Stomach smooth muscle (tissue), 2 donors: ENCODE results near the gene MMD.
"Not testable (repeated sequence)": the region's sequence is repeated elsewhere in the genome, so short reads cannot be mapped to it uniquely, and the experiment has no call there.

Source experiments
- H3K27ac ChIP-seq: one replicate; pipeline ENCODE4 v1.7.0; 2013; ENCODE audit warnings: mild to moderate bottlenecking, low read length, inconsistent platforms
- H3K27me3 ChIP-seq, 2 donors: one replicate each; pipeline ENCODE4 v1.7.0; 2013; ENCODE audit warnings: low read length in 2 of 2; ENCODE audit not compliant: insufficient read depth in 2 of 2, control insufficient read depth in 1 of 2
- H3K36me3 ChIP-seq, 2 donors: one replicate each; pipeline ENCODE4 v1.7.0; 2013; ENCODE audit warnings: low read length in 2 of 2; ENCODE audit not compliant: control insufficient read depth in 2 of 2, insufficient read depth in 2 of 2
- H3K4me1 ChIP-seq: one replicate; pipeline ENCODE4 v1.7.0; 2013; ENCODE audit warnings: low read length; ENCODE audit not compliant: control insufficient read depth, insufficient read depth
- H3K4me3 ChIP-seq, 2 donors: one replicate each; pipeline ENCODE4 v1.7.0; 2013; ENCODE audit warnings: low read length in 2 of 2
- H3K9ac ChIP-seq, 2 donors: one replicate each; pipeline ENCODE4 v1.7.0; 2013; ENCODE audit warnings: low read length in 2 of 2, mild to moderate bottlenecking in 1 of 2
- H3K9me3 ChIP-seq, 2 donors: one replicate each; pipeline ENCODE4 v1.7.0; 2013; ENCODE audit warnings: low read length in 2 of 2; ENCODE audit not compliant: control insufficient read depth in 2 of 2
- donor health status: healthy.
- donor health status: Pancreatic carcinoma.

MMD gene, protein sequence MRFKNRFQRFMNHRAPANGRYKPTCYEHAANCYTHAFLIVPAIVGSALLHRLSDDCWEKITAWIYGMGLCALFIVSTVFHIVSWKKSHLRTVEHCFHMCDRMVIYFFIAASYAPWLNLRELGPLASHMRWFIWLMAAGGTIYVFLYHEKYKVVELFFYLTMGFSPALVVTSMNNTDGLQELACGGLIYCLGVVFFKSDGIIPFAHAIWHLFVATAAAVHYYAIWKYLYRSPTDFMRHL

GRCh38 chr17:55421179-55421934 lies at the start of gene MMD:
Gene MMD, minus strand, starts transcription at chr17:55421835. Its CDS starts 140 bp downstream, at chr17:55421695.
- Histone ChIP-seq H3K4me3 (peak within 1 kb of the TSS; percentile 75 to 98), H3K4me1 (peaks cover 4% of the 10 kb centered on the region), H3K36me3 (no peaks in the 10 kb centered on the region), H3K9me3 (no peaks in the 10 kb centered on the region), H3K9ac (peak within 1 kb of the TSS; percentile 89 to 96), H3K27ac (peak within 1 kb of the TSS; percentile 93), H3K27me3 (no peaks in the 10 kb centered on the region)

DNA sequence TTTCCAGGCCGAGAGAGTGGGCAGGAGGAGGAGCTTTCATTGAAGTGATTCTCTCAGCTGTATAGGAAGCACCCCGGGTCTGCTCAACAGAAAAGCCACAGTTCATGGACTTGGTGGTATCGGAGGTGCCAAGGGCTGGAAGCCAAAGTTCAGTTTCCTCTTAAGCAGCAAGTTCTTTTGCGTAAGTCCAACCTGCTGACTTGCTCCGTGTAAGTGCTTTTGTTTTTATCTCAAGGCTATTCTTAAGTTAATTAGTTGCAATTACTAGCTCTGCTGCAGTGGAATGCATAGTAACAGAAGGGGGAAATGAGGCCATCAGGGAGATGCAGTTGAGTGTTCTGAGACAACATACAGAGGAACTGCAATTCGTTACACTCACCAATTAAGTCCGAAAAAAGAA lies 45.0 kb upstream of the MMD start:
- Histone ChIP-seq H3K9ac (no peak overlapping the region), H3K4me1 (peaks cover 2% of the 10 kb centered on the region), H3K4me3 (no peak overlapping the region), H3K27me3 (no peaks in the 10 kb centered on the region), H3K27ac (no peak overlapping the region), H3K36me3 (no peaks in the 10 kb centered on the region), H3K9me3 (no peaks in the 10 kb centered on the region)

DNA sequence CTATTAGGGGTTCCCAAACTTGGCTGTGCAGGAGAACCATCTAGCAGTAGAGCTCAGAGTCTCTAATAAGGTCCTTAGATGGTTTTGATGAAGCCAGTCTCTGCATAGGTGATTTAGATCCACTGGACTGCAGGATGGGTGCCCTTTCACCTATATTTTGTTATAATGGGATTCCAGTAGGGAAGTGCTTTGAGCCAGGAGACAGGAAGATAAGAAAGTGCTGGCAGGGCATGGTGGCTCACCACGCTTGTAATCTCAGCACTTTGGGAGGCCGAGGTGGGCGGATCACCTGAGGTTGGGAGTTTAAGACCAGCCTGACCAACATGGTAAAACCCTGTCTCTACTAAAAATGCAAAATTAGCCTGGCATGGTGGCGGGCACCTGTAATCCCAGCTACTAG lies 44.1 kb upstream of the MMD start:
- H3K4me1 ChIP-seq, H3K9me3 ChIP-seq, H3K36me3 ChIP-seq, H3K4me3 ChIP-seq, H3K27me3 ChIP-seq, H3K9ac ChIP-seq, H3K27ac ChIP-seq: not testable (repeated sequence)

DNA sequence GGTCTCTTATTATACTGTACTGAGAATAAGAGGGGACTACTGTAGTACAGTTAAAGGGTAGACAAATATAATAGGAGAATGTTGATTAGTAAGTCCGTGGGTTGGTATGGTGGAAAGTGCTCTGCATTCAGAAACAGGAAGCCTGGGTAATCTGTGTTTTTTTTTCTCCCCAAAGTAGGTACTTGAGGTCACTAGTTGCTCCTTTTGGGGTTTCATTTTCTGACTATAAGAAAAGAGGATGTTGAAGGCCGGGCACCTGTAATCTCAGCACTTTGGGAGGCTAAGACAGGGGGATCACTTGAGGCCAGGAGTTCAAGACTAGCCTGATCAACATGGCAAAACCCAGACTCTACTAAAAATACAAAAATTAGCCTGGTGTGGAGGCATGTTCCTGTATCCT lies 42.0 kb upstream of the MMD start:
- no peak overlapping the region for H3K9ac ChIP-seq
- peaks cover 2% of the 10 kb centered on the region for H3K4me1 ChIP-seq
- no peaks in the 10 kb centered on the region for H3K36me3 ChIP-seq
- H3K27ac ChIP-seq, result no peak overlapping the region
- no peaks in the 10 kb centered on the region for H3K9me3 ChIP-seq
- no peaks in the 10 kb centered on the region for H3K27me3 ChIP-seq
- no peak overlapping the region for H3K4me3 ChIP-seq

- Histone ChIP-seq H3K9me3 (no peaks in the 10 kb centered on the region), H3K9ac (no peak overlapping the region), H3K36me3 (no peaks in the 10 kb centered on the region), H3K27me3 (no peaks in the 10 kb centered on the region), H3K27ac (no peak overlapping the region), H3K4me3 (no peak overlapping the region), H3K4me1 (peaks cover 2% of the 10 kb centered on the region)
Measured at GRCh38 chr17:55462711-55463110, 41.1 kb upstream of the MMD start.

GRCh38 chr17:55462234-55462633 lies 40.6 kb upstream of the MMD start:
- Histone ChIP-seq H3K9ac (no peak overlapping the region), H3K4me1 (peaks cover 2% of the 10 kb centered on the region), H3K27ac (no peak overlapping the region)

GRCh38 chr17:55458978-55459377 lies 37.3 kb upstream of the MMD start:
- Histone ChIP-seq H3K4me1 (peaks cover 3% of the 10 kb centered on the region), H3K27ac (no peak overlapping the region), H3K27me3 (no peaks in the 10 kb centered on the region), H3K9ac (no peak overlapping the region), H3K4me3 (no peak overlapping the region), H3K9me3 (no peaks in the 10 kb centered on the region), H3K36me3 (no peaks in the 10 kb centered on the region)

More at GRCh38 chr17:55462234-55462633, 40.6 kb upstream of the MMD start:
- no peaks in the 10 kb centered on the region for H3K9me3 ChIP-seq
- no peak overlapping the region for H3K4me3 ChIP-seq
- H3K27me3 ChIP-seq, result no peaks in the 10 kb centered on the region
- H3K36me3 ChIP-seq, result no peaks in the 10 kb centered on the region

DNA sequence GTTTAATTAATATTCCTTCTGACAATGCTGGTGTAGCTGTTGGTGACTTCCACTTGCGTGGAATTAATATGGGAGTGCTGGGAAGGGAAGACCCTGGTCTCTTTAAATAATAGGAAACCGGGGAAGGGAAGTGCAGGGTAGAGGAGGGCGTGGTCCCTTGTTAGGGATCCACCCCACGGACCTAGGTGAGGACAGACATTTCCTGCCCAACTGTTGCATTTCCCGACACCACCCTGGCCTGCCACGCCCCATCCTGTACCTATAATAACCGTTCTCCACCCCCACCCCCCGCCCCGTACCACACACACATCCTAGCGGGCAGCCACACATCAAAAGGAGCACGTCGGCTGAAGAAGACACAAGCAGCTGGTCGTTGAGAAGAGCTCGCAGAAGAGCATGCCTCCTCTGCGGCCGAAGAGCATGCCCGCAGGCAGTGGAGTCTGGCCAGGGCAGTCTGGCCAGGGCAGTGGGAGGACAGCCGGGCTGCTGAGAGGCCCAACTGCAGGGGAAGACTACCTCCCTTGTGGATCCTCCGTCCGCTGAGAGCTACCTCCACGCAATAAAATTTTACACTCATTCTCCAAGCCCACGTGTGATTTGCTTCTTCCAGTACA lies 36.8 kb upstream of the MMD start:
- Histone ChIP-seq H3K9ac (no peak overlapping the region), H3K36me3 (no peaks in the 10 kb centered on the region), H3K27ac (no peak overlapping the region), H3K9me3 (no peaks in the 10 kb centered on the region), H3K27me3 (no peaks in the 10 kb centered on the region), H3K4me3 (no peak overlapping the region), H3K4me1 (peaks cover 3% of the 10 kb centered on the region)

DNA sequence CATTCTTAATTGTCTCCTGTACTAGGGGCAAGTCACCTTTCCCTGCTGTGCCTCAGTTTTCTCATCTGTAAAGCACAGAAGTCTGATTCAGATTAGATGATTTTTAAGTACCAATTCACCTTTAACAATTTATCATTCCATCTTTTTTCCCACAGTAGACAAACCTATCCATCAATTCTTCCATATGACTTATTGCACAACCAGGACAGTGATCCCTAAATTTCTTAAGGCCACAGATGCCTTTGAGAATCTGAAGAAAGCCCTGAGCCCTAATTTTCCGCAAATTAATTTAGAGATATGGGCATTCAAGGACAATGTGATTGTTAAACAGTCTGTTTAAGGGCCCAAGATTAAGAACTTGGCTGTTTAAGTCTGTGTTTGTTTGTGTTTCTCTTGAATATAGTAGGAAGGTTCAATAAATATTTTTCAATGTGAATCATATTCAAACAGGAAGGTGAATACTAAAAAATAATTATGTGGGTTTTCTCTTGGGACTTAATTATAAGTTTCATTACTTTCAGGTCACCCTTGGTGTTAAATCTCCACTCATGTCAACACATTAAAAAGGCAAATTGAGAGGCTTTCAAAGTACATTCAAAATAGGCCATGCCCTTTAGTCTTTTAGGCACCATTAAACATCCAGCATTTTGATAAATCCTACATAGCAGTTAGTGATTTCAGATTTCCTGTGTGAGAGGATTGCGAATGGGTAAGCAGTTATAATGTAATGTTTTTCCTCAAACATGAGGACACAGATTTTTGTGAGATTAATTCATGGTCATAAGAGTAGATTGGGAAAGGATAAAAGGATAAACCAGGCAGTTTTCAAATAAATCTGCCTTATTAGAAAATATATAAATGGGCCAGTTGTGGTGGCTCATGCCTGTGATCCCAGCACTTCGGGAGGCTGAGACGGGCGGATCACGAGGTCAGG lies 34.9 kb upstream of the MMD start:
- no peak overlapping the region for H3K27ac ChIP-seq
- H3K9ac ChIP-seq, result no peak overlapping the region
- H3K27me3 ChIP-seq, result no peaks in the 10 kb centered on the region
- H3K36me3 ChIP-seq, result no peaks in the 10 kb centered on the region
- peaks cover 19% of the 10 kb centered on the region for H3K4me1 ChIP-seq
- no peak overlapping the region for H3K4me3 ChIP-seq
- no peaks in the 10 kb centered on the region for H3K9me3 ChIP-seq

- Histone ChIP-seq H3K4me3 (no peak overlapping the region), H3K27ac (no peak overlapping the region)
Measured at GRCh38 chr17:55454906-55455474, 33.4 kb upstream of the MMD start.

More at GRCh38 chr17:55454906-55455474, 33.4 kb upstream of the MMD start:
- H3K9ac ChIP-seq, result no peak overlapping the region
- no peaks in the 10 kb centered on the region for H3K36me3 ChIP-seq
- no peaks in the 10 kb centered on the region for H3K27me3 ChIP-seq
- H3K9me3 ChIP-seq, result no peaks in the 10 kb centered on the region
- peaks cover 30% of the 10 kb centered on the region for H3K4me1 ChIP-seq
